B cell (primary cell): ENCODE measurements around the gene DNAJC6. TPM values are rescaled to one million over a fixed set of nuclear protein-coding genes. Genes with fewer than 3 reads are reported as not detected.

Experiments
- ATAC-seq: fragments of 200-7000 bp; cut with Tn5 transposase; one replicate; pipeline ENCODE4 v1.10.0; 2021; ENCODE audit warnings: low read depth, mild to moderate bottlenecking, moderate number of reproducible peaks, moderate library complexity
- CTCF ChIA-PET: fragments of 350-600 bp; sonication (Branson Sonifier 250); formaldehyde crosslinking; loops from one replicate; lab custom pipeline; 2021; ENCODE audit warnings: antibody characterized with exemption, inconsistent platforms; lab: Charles Lee
- POLR2A ChIA-PET: fragments of 350-600 bp; sonication (Branson Sonifier 250); formaldehyde crosslinking; loops from one replicate; lab custom pipeline; 2021; ENCODE audit warnings: antibody characterized with exemption; lab: Charles Lee
- DNase-seq: peaks from one replicate; pipeline ENCODE4 v3.0.0; 2013
- H2AFZ ChIP-seq: 2 replicates; pipeline ENCODE4 v1.6.1; 2012; ENCODE audit warnings: mild to moderate bottlenecking, low read depth, low read length; ENCODE audit not compliant: insufficient read depth, poor library complexity, severe bottlenecking
- H3K27ac ChIP-seq, 2 donors: 1 replicate in 1 of 2; 2 replicates in 1 of 2; pipeline ENCODE4 v1.5.1; 2012 to 2013; ENCODE audit warnings: low read length in 2 of 2, mild to moderate bottlenecking in 2 of 2, moderate library complexity in 1 of 2
- H3K27me3 ChIP-seq, 4 experiments: fragments of 200-600 bp in 1 of 4; sonication (generic) in 1 of 4; replicated peaks in 1 of 4; 1 replicate in 2 of 4; 2 replicates in 2 of 4; pipeline versions ENCODE4 v1.6.1 to v1.7.0; 2013 to 2016; ENCODE audit warnings: low read length in 3 of 4, mild to moderate bottlenecking in 2 of 4, mixed read lengths in 1 of 4, moderate library complexity in 1 of 4; ENCODE audit not compliant: insufficient read depth in 4 of 4, control insufficient read depth in 3 of 4; ENCODE audit errors: control extremely low read depth in 1 of 4
- H3K36me3 ChIP-seq, 2 experiments: replicated peaks in 1 of 2; 1 replicate in 1 of 2; 2 replicates in 1 of 2; pipeline versions ENCODE4 v1.6.1 to v1.7.1; 2013; ENCODE audit warnings: low read length in 1 of 2; ENCODE audit not compliant: insufficient read depth in 2 of 2, control insufficient read depth in 1 of 2; ENCODE audit errors: control extremely low read depth in 1 of 2, extremely low read depth in 1 of 2
- H3K4me1 ChIP-seq, 2 donors: fragments of 200-600 bp in 1 of 2; sonication (generic) in 1 of 2; 1 replicate in 1 of 2; 2 replicates in 1 of 2; pipeline versions ENCODE4 v1.5.1 to v1.6.1; 2013 to 2017; ENCODE audit warnings: low read length in 2 of 2; ENCODE audit not compliant: control insufficient read depth in 2 of 2, insufficient read depth in 2 of 2
- H3K4me2 ChIP-seq: replicated peaks from 2 replicates; pipeline ENCODE3; 2012; ENCODE audit warnings: mild to moderate bottlenecking, low read depth, low read length; ENCODE audit not compliant: poor library complexity, severe bottlenecking
- H3K4me3 ChIP-seq, 5 experiments: fragments of 200-600 bp in 1 of 5; sonication (generic) in 1 of 5; 1 replicate in 3 of 5; 2 replicates in 2 of 5; pipeline versions ENCODE4 v1.5.1 to v1.7.0; 2011 to 2016; ENCODE audit warnings: low read length in 4 of 5, mild to moderate bottlenecking in 4 of 5, low read depth in 2 of 5, control low read depth in 1 of 5, moderate library complexity in 1 of 5; ENCODE audit not compliant: insufficient read depth in 1 of 5; ENCODE audit errors: control extremely low read depth in 1 of 5, extremely low read depth in 1 of 5
- H3K79me2 ChIP-seq: fragments of 200-600 bp; sonication (generic); one replicate; pipeline ENCODE4 v1.6.0; 2016; ENCODE audit warnings: low read length; ENCODE audit not compliant: control insufficient read depth, insufficient read depth
- H3K9ac ChIP-seq: fragments of 200-600 bp; sonication (generic); 2 replicates; pipeline ENCODE4 v1.6.1; 2017; ENCODE audit warnings: mild to moderate bottlenecking, low read length, moderate library complexity
- H3K9me3 ChIP-seq, 3 donors: one replicate each; pipeline versions ENCODE4 v1.6.1 to v1.7.1; 2013; ENCODE audit warnings: low read length in 2 of 3; ENCODE audit not compliant: control insufficient read depth in 2 of 3, insufficient read depth in 1 of 3; ENCODE audit errors: control extremely low read depth in 1 of 3
- H4K20me1 ChIP-seq: 2 replicates; pipeline ENCODE4 v1.6.0; 2012; ENCODE audit warnings: mild to moderate bottlenecking, low read length; ENCODE audit not compliant: insufficient read depth, control insufficient read depth, poor library complexity, severe bottlenecking
- H3K27ac Mint-ChIP-seq: one replicate; pipeline ENCODE4 v1.8.0; 2021; ENCODE audit warnings: mixed read lengths
- H3K27me3 Mint-ChIP-seq: one replicate; pipeline ENCODE4 v1.8.0; 2021; ENCODE audit warnings: mixed read lengths
- H3K4me1 Mint-ChIP-seq: one replicate; pipeline ENCODE4 v1.8.0; 2021; ENCODE audit warnings: mixed read lengths
- H3K4me3 Mint-ChIP-seq: one replicate; pipeline ENCODE4 v1.8.0; 2021; ENCODE audit warnings: mixed read lengths
- H3K9me3 Mint-ChIP-seq: one replicate; pipeline ENCODE4 v1.8.0; 2022; ENCODE audit warnings: mixed read lengths; ENCODE audit not compliant: insufficient read depth
- EZH2 ChIP-seq: IDR thresholded peaks from 2 replicates; pipeline ENCODE4 v1.6.1; 2012; ENCODE audit warnings: borderline replicate concordance, low read depth, mild to moderate bottlenecking, moderate library complexity, low read length; ENCODE audit not compliant: insufficient read depth, poor library complexity, severe bottlenecking
- WGBS: methylation state at CpG from one replicate; pipeline ENCODE4 v1.1.5; 2013; ENCODE audit warnings: missing lambda C conversion rate; ENCODE audit not compliant: insufficient coverage; 5-methylcytosine and 5-hydroxymethylcytosine counted together
- intact Hi-C: fragments of 100-400 bp; cut with micrococcal nuclease; formaldehyde crosslinking; loops from one replicate; pipeline ENCODE4 v1.10.0; 2022
- polyA plus RNA-seq: library from polyadenylated mRNA; depleted of rRNA; stranded (reverse); fragments of >200 nt; gene quantifications from 2 replicates; pipeline ENCODE4 v1.2.3, GENCODE V29; 2012
- total RNA-seq, 2 donors: library from RNA; stranded (reverse); fragments of 120-200 nt in 1 of 2; gene quantifications; 1 replicate in 1 of 2; 2 replicates in 1 of 2; pipeline versions ENCODE4 v1.2.3 to v1.2.4, GENCODE V29; 2013 to 2022
- TF ChIP-seq, protein P1 (sequence below): fragments of 200-600 bp; IDR thresholded peaks from one replicate; pipeline ENCODE4 v1.8.0; 2022; ENCODE audit warnings: antibody characterized with exemption, mild to moderate bottlenecking

The DNAJC6 gene
- total and polyA plus RNA-seq, 2 donors (not counting 1 experiment from before 2014, with no cell fraction given): 0.12 to 0.69 TPM

GRCh38 chr1:65422241-65423203 is 113.2 kb downstream of the DNAJC6 start:
- POLR2A ChIA-PET: no interaction called here
- no peaks in the 10 kb centered on the region for H3K9me3 ChIP-seq
- H3K27me3 ChIP-seq: no peaks in the 10 kb centered on the region
- H3K4me3 Mint-ChIP-seq: no peak overlapping the region
- CTCF ChIA-PET: no interaction called here
- no peak overlapping the region for H3K4me3 ChIP-seq
- H3K4me1 Mint-ChIP-seq: peaks cover 16% of the 10 kb centered on the region
- no peak overlapping the region for H3K9ac ChIP-seq
- H3K9me3 Mint-ChIP-seq: no peaks in the 10 kb centered on the region
- H4K20me1 ChIP-seq: no peaks in the 10 kb centered on the region
- H3K36me3 ChIP-seq: peaks cover 0 to 6% of the 10 kb centered on the region in 2 experiments
- DNase-seq (peak; percentile 10), ATAC-seq (no peak)
- H3K79me2 ChIP-seq: peaks cover 2% of the 10 kb centered on the region
- no peak overlapping the region for H3K27ac Mint-ChIP-seq
- no peak overlapping the region for H3K27ac ChIP-seq
- no peak overlapping the region for H2AFZ ChIP-seq
- 92% methylated on average over 12 of the region's 12 CpGs for WGBS
- peaks cover under 1% of the 10 kb centered on the region for H3K27me3 Mint-ChIP-seq
- intact Hi-C loops: loop anchor here (5.0 to 10.0 kb wide), 2 partner anchors 560 to 822 kb away; no protein-coding TSS in a partner anchor
- H3K4me2 ChIP-seq: no peak overlapping the region
- TF ChIP-seq, protein P1, sequence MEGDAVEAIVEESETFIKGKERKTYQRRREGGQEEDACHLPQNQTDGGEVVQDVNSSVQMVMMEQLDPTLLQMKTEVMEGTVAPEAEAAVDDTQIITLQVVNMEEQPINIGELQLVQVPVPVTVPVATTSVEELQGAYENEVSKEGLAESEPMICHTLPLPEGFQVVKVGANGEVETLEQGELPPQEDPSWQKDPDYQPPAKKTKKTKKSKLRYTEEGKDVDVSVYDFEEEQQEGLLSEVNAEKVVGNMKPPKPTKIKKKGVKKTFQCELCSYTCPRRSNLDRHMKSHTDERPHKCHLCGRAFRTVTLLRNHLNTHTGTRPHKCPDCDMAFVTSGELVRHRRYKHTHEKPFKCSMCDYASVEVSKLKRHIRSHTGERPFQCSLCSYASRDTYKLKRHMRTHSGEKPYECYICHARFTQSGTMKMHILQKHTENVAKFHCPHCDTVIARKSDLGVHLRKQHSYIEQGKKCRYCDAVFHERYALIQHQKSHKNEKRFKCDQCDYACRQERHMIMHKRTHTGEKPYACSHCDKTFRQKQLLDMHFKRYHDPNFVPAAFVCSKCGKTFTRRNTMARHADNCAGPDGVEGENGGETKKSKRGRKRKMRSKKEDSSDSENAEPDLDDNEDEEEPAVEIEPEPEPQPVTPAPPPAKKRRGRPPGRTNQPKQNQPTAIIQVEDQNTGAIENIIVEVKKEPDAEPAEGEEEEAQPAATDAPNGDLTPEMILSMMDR: no peak
- no peak for TF ChIP-seq EZH2
- peaks cover 14 to 23% of the 10 kb centered on the region in 2 donors for H3K4me1 ChIP-seq
